ENCODE data around the gene GPT2.

- no peak for TF ChIP-seq CTCF (IDR thresholded peaks at IDR 0.05; ENCODE audit: insufficient read depth, low read length)
- no peak for TF ChIP-seq POLR2AphosphoS5 (IDR thresholded peaks at IDR 0.05; ENCODE audit: low read depth)
- no peak for TF ChIP-seq REST (IDR thresholded peaks at IDR 0.05; ENCODE audit: insufficient replicate concordance, low read depth)
Observed at GRCh38 chr16:46973996-46974324, 89.8 kb downstream of the GPT2 start.
